Natural killer cell treated with Interleukin-12 subunit alpha and Interleukin-12 subunit beta and Interleukin-15 and Interleukin-18, amount 100 ng/mL, for 72 hours (primary cell): ENCODE measurements around the gene EIF4ENIF1. TPM values are rescaled to one million over a fixed set of nuclear protein-coding genes. Genes with fewer than 3 reads are reported as not detected.
A peak's percentile ranks its signal among the peaks of the same experiment; 100 is the strongest.
"Not testable (repeated sequence)": the region's sequence is repeated elsewhere in the genome, so short reads cannot be mapped to it uniquely, and the experiment has no call there.

Source experiments
- ATAC-seq, 2 donors: fragments of 150-1000 bp; cut with Tn5 transposase in 1 of 2; sonication (Bioruptor Pico), chemical (Tn5 transposase) in 1 of 2; 2 replicates each; pipeline ENCODE4 v1.10.0; 2021
- DNase-seq: peaks from one replicate; pipeline ENCODE4 v3.0.0; 2022; ENCODE audit warnings: low spot score
- H3K27ac Mint-ChIP-seq, 2 donors: 1 replicate in 1 of 2; 2 replicates in 1 of 2; pipeline ENCODE4 v1.8.0; 2022; ENCODE audit warnings: mixed read lengths in 2 of 2, mild to moderate bottlenecking in 1 of 2, moderate library complexity in 1 of 2
- H3K27me3 Mint-ChIP-seq, 2 donors: 1 replicate in 1 of 2; 2 replicates in 1 of 2; pipeline ENCODE4 v1.8.0; 2022; ENCODE audit warnings: mixed read lengths in 2 of 2
- H3K36me3 Mint-ChIP-seq: one replicate; pipeline ENCODE4 v1.8.0; 2022; ENCODE audit warnings: mixed read lengths
- H3K4me1 Mint-ChIP-seq, 2 donors: 1 replicate in 1 of 2; 2 replicates in 1 of 2; pipeline ENCODE4 v1.8.0; 2022; ENCODE audit warnings: low read depth in 2 of 2, mixed read lengths in 2 of 2, mild to moderate bottlenecking in 1 of 2
- H3K4me3 Mint-ChIP-seq: one replicate; pipeline ENCODE4 v1.8.0; 2022; ENCODE audit warnings: mixed read lengths
- H3K9me3 Mint-ChIP-seq: 2 replicates; pipeline ENCODE4 v1.8.0; 2022; ENCODE audit warnings: mixed read lengths
- total RNA-seq, 2 donors: library from RNA; stranded (reverse); gene quantifications; one replicate each; pipeline ENCODE4 v1.2.3, GENCODE V29; 2022

EIF4ENIF1 gene
- total RNA-seq, 2 donors from 2014 or later: 83.4 to 107 TPM

DNA sequence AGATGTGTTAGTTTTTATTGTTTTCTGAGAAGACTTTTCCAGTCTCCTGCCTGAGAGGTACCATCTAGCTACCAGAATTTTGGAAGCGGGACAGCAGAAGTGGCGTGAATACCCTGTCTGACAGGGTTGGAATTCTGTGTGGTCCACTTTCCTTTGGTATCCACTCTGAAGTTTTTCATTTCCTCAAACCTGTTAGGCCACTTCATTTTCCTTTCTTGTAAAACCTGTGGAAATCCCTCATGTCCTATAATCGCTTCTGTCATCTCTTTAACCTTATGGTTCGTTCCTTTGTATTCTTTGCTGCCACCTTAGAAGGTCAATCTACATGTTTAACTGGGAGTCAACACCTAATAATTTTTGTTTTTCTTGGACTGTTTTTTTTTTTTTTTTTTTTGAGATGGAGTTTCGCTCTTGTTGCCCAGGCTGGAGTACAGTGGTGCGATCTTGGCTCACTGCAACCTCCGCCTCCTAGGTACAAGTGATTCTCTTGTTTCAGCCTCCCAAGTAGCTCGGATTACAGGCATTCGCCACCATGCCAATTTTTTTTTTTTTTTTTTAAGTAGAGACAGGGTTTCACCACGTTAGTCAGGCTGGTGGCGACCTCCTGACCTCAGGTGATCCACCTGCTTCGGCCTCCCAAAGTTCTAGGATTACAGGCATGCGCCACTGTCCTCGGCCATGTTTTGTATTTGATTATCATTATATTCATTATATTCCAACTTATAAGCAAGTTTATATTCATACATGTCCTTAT lies 13.7 kb upstream of the EIF4ENIF1 start:
- DNase-seq (no peak), ATAC-seq (no peak)
- Mint-ChIP-seq H3K9me3 (no peaks in the 10 kb centered on the region), H3K27me3 (no peaks in the 10 kb centered on the region), H3K4me3 (no peak overlapping the region), H3K27ac (peak overlapping the region; percentile 71 to 86), H3K4me1 (peaks cover 28 to 33% of the 10 kb centered on the region in 2 donors), H3K36me3 (peaks cover 5% of the 10 kb centered on the region)

GRCh38 chr22:31501738-31502137 lies 12.1 kb upstream of the EIF4ENIF1 start:
- H3K4me1 Mint-ChIP-seq: peaks cover 34 to 38% of the 10 kb centered on the region in 2 donors
- H3K4me3 Mint-ChIP-seq: no peak overlapping the region
- ATAC-seq: no peak

DNA sequence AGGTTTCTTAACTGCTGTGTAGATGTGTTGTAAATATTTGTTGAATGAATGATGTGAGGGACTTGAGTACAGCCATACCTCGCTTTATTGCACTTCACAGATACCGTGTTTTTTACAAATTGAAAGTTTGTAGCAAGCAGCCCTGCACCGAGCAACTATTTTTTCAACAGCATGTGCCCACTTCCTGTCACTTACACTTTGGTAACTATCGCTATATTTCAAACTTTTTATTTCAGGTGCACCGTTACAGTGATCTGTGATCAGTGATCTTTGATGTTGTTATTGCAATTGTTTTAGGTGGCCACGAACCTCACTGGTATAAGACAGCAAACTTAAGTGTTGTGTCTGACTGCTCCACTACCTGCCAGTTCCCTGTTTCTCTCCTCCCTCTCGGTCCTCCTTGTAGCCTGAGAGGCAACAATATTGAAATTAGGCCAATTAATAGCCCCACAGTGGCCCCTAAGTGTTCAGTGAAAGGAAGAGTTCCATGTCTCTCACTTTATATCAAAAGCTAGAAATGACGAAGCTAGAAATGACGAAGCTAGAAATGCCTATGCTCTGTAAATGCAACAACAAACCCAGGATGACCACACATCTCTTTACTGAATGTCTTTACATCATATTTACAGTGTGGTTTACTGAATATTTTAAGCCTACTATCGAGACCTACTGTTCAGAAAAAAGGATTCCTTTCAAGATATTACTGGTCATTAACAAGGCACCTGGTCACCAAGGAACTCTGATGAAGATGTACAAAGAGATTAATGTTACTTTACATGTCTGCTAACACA lies 7.7 kb upstream of the EIF4ENIF1 start:
- Mint-ChIP-seq H3K4me3 (peak overlapping the region; percentile 89), H3K4me1 (peaks cover 16% of the 10 kb centered on the region in 2 donors), H3K27ac (peak overlapping the region; percentile 79 to 83), H3K36me3 (peaks cover 8% of the 10 kb centered on the region), H3K27me3 (no peaks in the 10 kb centered on the region), H3K9me3 (no peaks in the 10 kb centered on the region)
- DNase-seq (no peak), ATAC-seq (peak in 1 of 2 donors; percentile 7)

More at GRCh38 chr22:31501738-31502137, 12.1 kb upstream of the EIF4ENIF1 start:
- Mint-ChIP-seq H3K9me3 (no peaks in the 10 kb centered on the region), H3K27me3 (no peaks in the 10 kb centered on the region), H3K36me3 (peaks cover 8% of the 10 kb centered on the region), H3K27ac (peak overlapping the region in 1 of 2 donors; percentile 86)
- DNase-seq: no peak

- DNase-seq: peak; percentile 65
- Mint-ChIP-seq H3K4me3 (peak overlapping the region; percentile 89), H3K27me3 (no peaks in the 10 kb centered on the region), H3K9me3 (no peaks in the 10 kb centered on the region), H3K27ac (peak overlapping the region; percentile 79 to 83), H3K36me3 (peaks cover 8% of the 10 kb centered on the region), H3K4me1 (peaks cover 12 to 17% of the 10 kb centered on the region in 2 donors)
- peak; percentile 55 to 57 for ATAC-seq
Measured at GRCh38 chr22:31496735-31497146, 7.1 kb upstream of the EIF4ENIF1 start.

- H3K27ac Mint-ChIP-seq: peak within 1 kb of the TSS; percentile 79 to 83
- H3K4me3 Mint-ChIP-seq: peak within 1 kb of the TSS; percentile 89
- peaks cover 8% of the 10 kb centered on the region for H3K36me3 Mint-ChIP-seq
- H3K27me3 Mint-ChIP-seq: no peaks in the 10 kb centered on the region
- peaks cover 12 to 16% of the 10 kb centered on the region in 2 donors for H3K4me1 Mint-ChIP-seq
- DNase-seq: peak; percentile 95
- peak; percentile 97 to 98 for ATAC-seq
- H3K9me3 Mint-ChIP-seq: no peaks in the 10 kb centered on the region
Measured at GRCh38 chr22:31496007-31496734, 6.5 kb upstream of the EIF4ENIF1 start, which contains the start of gene SFI1. Gene SFI1 (plus strand): TSS chr22:31496536. CDS start chr22:31508285, 11,749 bp downstream.

- Mint-ChIP-seq H3K9me3 (no peaks in the 10 kb centered on the region), H3K4me3 (peak overlapping the region; percentile 89), H3K36me3 (peaks cover 8% of the 10 kb centered on the region), H3K27ac (peak overlapping the region; percentile 79 to 83), H3K4me1 (peaks cover 20 to 23% of the 10 kb centered on the region in 2 donors), H3K27me3 (no peaks in the 10 kb centered on the region)
- DNase-seq (no peak), ATAC-seq (no peak)
Measured at GRCh38 chr22:31495343-31495742, 5.7 kb upstream of the EIF4ENIF1 start.

GRCh38 chr22:31493355-31493754 lies 3.7 kb upstream of the EIF4ENIF1 start:
- H3K4me3 Mint-ChIP-seq: peak overlapping the region; percentile 21

DNA sequence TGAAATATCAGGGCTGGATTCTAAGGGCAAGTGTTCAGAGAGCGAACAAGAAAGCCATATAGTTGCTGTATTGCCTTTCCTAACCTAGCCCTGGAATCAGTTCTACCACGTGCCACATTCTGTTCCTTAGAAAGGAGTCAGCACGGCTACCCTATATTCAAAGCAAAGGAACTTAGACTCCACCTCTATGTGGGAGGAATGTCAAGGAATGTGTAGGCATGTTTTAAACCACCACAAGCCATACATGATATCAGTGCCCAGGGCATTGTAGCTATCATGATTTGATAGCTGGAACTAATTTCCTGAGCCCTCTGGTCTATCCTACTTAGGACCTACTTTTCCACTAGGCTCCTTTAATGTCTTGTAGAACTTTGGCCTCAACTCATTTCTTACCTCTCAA lies 2.5 kb upstream of the EIF4ENIF1 start:
- Mint-ChIP-seq H3K4me3 (peak overlapping the region; percentile 38), H3K36me3 (peaks cover 2% of the 10 kb centered on the region), H3K27me3 (no peaks in the 10 kb centered on the region), H3K27ac (peak overlapping the region; percentile 91 to 94), H3K4me1 (peaks cover 27 to 28% of the 10 kb centered on the region in 2 donors), H3K9me3 (no peaks in the 10 kb centered on the region)
- ATAC-seq: no peak
- DNase-seq: no peak

More at GRCh38 chr22:31493355-31493754, 3.7 kb upstream of the EIF4ENIF1 start:
- not testable (repeated sequence) for DNase-seq, H3K27ac Mint-ChIP-seq, ATAC-seq, H3K27me3 Mint-ChIP-seq, H3K36me3 Mint-ChIP-seq, H3K9me3 Mint-ChIP-seq
- H3K4me1 Mint-ChIP-seq: peaks cover 27 to 28% of the 10 kb centered on the region in 2 donors

GRCh38 chr22:31491218-31491962 lies 1.7 kb upstream of the EIF4ENIF1 start:
- no peak for ATAC-seq
- peak overlapping the region; percentile 91 to 94 for H3K27ac Mint-ChIP-seq
- DNase-seq: no peak
- H3K9me3 Mint-ChIP-seq: no peaks in the 10 kb centered on the region
- peaks cover 5% of the 10 kb centered on the region for H3K36me3 Mint-ChIP-seq
- no peaks in the 10 kb centered on the region for H3K27me3 Mint-ChIP-seq
- peaks cover 30% of the 10 kb centered on the region in 2 donors for H3K4me1 Mint-ChIP-seq
- H3K4me3 Mint-ChIP-seq: peak overlapping the region; percentile 92

- peaks cover 5% of the 10 kb centered on the region for H3K36me3 Mint-ChIP-seq
- peak overlapping the region; percentile 91 to 94 for H3K27ac Mint-ChIP-seq
- H3K4me3 Mint-ChIP-seq: peak overlapping the region; percentile 92
- H3K9me3 Mint-ChIP-seq: no peaks in the 10 kb centered on the region
- ATAC-seq (peak; percentile 81), DNase-seq (peak; percentile 88)
- H3K4me1 Mint-ChIP-seq: peaks cover 30 to 31% of the 10 kb centered on the region in 2 donors
- no peaks in the 10 kb centered on the region for H3K27me3 Mint-ChIP-seq
Measured at GRCh38 chr22:31490496-31490925, 869 bp upstream of the EIF4ENIF1 start.

- no peaks in the 10 kb centered on the region for H3K9me3 Mint-ChIP-seq
- H3K27ac Mint-ChIP-seq: peak overlapping the region; percentile 76 to 90
- peaks cover 13% of the 10 kb centered on the region for H3K36me3 Mint-ChIP-seq
- DNase-seq (peak; percentile 69), ATAC-seq (peak; percentile 52 to 53)
- H3K4me3 Mint-ChIP-seq: peak overlapping the region; percentile 92
- H3K4me1 Mint-ChIP-seq: peaks cover 38 to 40% of the 10 kb centered on the region in 2 donors
- no peaks in the 10 kb centered on the region for H3K27me3 Mint-ChIP-seq
Measured at GRCh38 chr22:31488988-31489617, 539 bp downstream of the EIF4ENIF1 start.

GRCh38 chr22:31488346-31488883 lies 1.2 kb downstream of the EIF4ENIF1 start:
- peaks cover 43 to 47% of the 10 kb centered on the region in 2 donors for H3K4me1 Mint-ChIP-seq
- no peak for ATAC-seq

More at GRCh38 chr22:31488346-31488883, 1.2 kb downstream of the EIF4ENIF1 start:
- peaks cover 19% of the 10 kb centered on the region for H3K36me3 Mint-ChIP-seq
- DNase-seq: no peak
- H3K4me3 Mint-ChIP-seq: peak overlapping the region; percentile 89
- H3K9me3 Mint-ChIP-seq: no peaks in the 10 kb centered on the region
- H3K27ac Mint-ChIP-seq: peak overlapping the region; percentile 76 to 90
- H3K27me3 Mint-ChIP-seq: no peaks in the 10 kb centered on the region
